EL (cell line): ENCODE results near the gene CFAP73.

Experiments
- DNase-seq: peaks from one replicate; pipeline ENCODE4 v3.0.0-alpha.2; 2016

The CFAP73 gene

DNA sequence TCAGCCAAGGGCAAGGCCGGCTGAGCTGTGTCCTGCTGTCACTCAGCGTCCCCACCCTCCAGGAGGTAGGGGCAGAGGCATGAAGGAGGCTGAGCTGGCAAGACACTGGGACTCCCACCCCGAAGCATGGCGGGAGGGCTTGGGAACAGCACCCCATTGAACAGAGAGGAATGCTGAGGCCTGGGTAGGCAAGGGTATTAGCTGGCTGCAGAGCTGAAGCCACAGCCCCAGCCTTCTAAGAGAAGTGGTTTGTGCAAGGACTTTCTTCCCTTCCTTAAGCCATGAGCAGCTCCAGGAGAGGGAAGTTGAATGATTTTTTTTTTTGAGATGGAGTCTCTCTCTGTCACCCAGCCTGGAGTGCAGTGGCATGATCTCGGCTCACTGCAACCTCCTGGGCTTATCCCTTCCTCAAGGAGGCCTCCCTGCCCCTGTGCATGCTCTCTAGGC, 6.6 kb upstream of the CFAP73 start:
- DNase-seq: no peak

GRCh38 chr12:113143959-113144358, 5.6 kb upstream of the CFAP73 start:
- no peak for DNase-seq

- no peak for DNase-seq
Observed at GRCh38 chr12:113144806-113145205, 4.7 kb upstream of the CFAP73 start.

DNA sequence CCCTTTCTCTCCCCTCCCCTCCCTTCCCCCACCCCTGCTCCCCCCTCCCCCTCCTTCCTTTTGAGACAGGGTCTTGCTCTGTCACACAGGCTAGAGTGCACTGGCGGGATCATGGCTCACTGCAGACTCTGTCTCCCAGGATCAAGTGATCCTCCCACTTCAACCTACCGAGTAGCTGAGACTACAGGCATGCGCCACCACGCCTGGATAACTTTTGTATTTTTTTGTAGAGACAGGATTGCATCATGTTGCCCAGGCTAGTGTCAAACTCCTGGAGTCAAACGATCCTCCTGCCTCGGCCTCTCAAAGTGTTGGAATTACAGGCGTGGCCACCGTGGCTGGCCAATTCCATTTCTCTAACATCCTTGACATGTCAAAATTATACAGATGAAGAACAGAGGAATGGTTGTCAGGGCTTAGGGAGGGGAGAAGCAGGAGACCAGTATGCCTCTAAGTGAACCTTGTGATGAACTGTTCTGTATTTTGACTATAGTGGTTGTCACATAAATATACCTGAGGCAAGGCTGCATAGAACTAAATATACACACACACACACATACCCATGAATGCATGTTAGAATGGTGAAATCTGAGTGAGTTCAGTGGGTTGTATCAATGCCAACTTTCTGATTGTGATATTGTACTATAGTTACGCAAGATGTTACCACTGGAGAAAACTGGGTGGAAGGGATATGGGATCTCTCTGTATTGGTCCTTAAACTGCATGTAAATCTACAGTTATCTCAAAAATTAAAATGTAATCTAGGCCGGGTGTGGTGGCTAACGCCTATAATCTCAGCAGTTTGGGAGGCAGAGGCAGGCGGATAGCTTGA, 3.6 kb upstream of the CFAP73 start:
- no peak for DNase-seq

GRCh38 chr12:113146999-113147398, 2.5 kb upstream of the CFAP73 start:
- no peak for DNase-seq

GRCh38 chr12:113151655-113152054, 2.1 kb downstream of the CFAP73 start:
- DNase-seq: no peak

- no peak for DNase-seq
Observed at GRCh38 chr12:113152196-113152834, 2.8 kb downstream of the CFAP73 start.

DNA sequence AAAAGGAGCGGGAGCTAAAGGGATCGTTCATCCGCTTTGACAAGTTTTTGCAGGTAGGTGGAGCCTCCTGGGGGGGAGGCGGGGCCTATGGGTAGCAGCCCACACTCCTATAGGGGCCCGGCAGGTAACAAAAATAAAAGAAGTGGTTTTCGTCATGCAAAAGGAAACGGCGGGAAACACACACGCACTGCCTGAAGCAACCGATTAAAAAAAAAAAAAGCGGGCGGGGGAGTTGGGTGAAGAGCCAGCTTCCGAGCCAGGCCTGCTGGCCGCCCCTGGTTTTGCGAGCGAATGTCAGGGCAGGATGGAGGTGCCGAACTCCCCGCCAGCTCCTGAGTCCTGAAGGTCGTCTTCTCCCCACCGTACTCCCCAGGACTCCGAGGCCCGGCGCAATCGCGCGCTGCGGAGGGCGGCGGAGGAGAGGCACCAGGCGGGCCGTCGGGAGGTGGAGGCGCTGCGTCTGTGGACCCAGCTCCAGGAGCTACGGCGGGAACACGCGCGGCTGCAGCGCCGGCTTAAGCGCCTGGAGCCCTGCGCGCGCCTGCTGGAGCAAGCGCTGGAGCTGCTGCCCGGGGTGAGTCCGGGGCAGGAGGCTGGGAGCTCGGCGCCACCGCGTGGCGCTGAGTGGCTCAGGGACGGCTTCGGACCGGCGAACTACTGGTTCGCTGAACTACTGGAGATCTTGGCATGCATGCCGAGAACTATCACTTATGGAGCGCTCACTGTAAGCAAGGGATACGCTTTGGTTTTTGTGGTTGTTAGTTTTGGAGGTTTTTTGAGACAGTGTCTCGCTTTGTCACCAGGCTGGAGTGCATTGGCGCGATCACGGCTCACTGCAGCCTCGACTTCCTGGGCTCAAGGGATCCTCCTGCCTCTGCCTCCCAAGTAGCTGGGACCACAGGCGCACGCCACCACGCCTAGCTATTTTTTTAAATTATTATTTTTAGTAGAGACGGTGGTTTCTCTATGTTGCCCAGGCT, 3.6 kb downstream of the CFAP73 start:
- peak; percentile 78 for DNase-seq

GRCh38 chr12:113154351-113154973, 4.9 kb downstream of the CFAP73 start:
- DNase-seq: peak; percentile 16

DNA sequence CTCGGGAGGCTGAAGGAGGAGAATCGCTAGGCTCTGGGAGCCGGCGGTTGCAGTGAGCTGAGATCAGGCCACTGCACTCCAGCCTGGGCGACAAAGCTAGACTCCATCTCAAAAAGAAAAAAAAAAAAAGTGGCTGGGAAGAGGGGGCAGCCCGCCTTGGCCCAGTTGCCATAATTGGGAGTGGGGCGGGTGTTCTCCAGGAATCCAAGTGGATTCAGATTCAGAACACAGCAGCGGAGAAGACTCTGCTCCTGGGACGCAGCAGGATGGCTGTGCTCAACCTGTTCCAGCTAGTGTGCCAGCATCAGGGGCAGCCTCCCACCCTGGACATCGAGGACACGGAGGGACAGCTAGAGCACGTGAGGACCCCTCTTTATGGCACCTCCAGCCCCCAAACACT, 5.5 kb downstream of the CFAP73 start:
- no peak for DNase-seq

DNA sequence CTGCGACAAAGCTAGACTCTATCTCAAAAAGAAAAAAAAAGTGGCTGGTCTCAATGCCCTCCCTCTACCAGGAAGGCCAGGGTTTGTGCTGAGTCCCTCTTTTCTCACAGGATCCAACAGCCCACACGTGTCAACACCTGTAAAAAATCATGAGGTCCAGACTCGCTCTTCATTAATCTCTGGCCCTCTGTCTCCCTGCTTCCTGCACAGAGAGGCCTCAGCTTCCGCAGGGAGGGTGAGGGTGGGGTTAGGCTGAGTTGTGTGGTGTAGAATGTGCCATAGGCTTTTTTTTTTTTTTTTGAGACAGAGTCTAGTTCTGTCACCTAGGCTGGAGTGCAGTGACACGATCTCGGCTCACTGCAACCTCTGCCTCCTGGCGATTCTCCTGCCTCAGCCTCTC, 6.1 kb downstream of the CFAP73 start:
- no peak for DNase-seq

DNA sequence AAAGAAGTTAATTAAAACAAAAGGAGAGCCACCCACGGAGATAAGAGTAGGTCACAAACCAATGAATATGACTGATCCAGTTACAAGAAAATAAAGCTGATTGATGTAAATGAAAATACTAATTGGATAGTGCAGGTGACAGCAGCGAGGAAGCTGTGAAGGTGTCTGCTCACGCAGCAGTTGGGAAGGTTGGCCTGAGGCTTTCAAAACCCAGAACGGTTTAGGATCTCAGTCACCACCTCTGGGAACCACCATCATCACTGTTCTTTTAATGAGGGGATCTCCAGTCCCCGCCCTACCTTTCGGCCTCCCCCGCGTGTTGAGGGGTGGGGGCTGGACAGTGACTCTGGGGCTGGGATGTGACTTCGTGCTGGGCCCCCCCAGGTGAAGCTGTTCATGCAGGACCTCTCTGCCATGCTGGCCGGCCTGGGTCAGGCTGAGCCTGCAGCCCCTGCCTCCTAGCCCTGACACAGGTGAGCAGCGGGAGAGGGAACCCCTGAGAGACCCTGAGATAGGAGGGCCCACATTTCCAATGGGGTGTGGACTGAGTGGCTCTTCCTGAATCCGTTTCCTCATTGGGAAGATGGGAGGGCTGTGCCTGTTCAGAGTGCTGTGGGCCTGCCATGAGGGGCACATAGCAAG, 7.8 kb downstream of the CFAP73 start:
- no peak for DNase-seq

DNA sequence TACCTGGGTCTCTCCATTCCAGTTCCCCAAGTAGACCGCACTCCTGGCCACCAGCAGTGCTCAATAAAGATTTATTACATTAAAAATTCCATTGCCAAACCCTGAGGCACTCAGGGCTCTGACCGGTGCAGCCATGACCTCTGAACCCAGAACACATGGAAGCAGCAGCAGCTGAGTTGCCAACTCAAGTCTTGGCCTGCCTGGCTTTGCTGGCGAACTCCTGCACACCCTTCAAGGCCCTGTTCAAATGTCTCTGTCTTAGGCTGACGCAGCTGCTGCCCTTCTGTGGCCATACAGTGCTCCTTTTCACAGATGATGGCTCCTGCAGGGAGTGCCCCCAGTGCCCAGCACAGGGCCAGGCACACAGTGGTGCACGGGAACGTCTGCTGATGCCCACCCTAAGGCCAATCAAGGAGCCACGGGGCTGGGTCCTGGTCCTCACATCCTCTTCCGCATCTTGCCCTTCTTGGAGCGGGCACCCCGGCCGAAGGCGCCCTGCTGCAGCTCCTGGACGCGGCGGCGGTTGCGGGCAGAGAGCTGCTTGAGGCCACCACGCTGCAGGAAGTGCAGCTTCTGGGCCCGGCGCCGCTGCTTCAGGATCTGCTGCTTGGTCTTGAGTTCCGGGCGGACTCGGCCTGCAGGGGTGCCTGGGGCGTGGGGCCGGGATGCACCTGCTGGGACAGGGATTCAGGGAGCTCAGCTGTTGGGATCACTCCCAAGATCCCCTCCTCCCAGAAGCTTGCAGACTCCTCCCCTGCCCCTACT, 9.1 kb downstream of the CFAP73 start:
- DNase-seq: no peak

DNA sequence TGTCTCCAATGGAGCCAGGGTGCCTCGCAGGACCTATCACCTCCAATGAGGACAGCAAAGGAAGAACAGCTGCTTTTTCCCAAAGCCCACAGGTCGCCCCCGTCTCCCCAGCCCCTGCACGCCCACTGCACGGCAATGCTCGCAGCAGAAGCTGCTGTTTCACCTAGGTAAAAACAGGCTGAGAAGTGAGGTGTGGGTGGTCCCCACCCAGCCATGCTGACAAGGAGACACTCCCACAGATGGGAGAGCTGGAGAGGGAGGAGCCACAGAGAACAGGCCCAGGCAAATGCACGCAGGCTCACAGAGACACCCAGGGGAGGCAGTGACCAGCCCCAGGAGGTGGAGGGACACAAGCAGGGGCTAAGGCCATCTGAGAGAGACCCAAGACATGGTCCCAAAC, 10.4 kb downstream of the CFAP73 start:
- no peak for DNase-seq

- DNase-seq: peak; percentile 17
Observed at GRCh38 chr12:113161415-113162016, 12.0 kb downstream of the CFAP73 start.

DNA sequence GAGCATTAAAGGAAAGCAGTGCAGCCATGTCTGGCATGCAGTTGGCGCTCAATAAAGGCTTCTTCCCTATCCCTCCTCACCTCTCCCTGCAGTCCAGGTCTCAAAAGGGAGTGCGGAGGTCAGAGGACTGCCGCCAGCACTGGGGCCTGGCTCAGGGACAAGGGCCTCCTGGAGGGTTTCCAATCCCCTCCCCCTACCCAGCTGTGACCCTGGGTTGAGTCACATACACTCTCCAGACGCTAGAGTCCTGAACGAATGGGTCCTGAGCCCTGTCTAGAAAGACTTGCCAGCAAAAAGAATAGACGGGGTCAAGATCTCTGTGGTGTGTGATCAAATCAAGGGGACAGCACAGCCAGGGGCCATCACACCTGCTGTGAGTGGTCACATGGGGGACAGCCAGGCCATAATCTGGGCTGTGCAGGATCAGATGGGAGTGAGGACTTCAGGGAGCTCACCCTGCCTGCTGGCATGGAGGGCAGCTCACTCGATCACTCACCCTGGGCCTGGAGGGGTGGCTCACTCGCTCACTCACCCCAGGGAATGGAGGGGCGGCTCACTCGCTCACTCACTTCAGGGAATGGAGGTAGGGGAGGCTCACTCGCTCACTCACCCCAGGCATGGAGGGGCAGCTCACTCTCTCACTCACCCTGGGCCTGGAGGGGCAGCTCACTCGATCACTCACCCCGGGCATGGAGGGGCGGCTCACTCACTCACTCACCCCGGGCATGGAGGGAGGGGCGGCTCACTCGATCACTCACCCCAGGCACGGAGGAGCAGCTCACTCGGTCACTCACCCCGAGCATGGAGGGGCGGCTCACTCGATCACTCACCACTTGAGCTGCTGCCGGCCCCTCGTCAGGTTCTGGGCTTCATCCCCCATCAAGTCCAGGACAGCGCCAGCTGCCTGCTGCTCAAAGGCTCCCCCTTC, 12.8 kb downstream of the CFAP73 start:
- peak; percentile 26 for DNase-seq

- DNase-seq: no peak
Observed at GRCh38 chr12:113163030-113163360, 13.5 kb downstream of the CFAP73 start.

- no peak for DNase-seq
Observed at GRCh38 chr12:113164014-113164413, 14.5 kb downstream of the CFAP73 start.

DNA sequence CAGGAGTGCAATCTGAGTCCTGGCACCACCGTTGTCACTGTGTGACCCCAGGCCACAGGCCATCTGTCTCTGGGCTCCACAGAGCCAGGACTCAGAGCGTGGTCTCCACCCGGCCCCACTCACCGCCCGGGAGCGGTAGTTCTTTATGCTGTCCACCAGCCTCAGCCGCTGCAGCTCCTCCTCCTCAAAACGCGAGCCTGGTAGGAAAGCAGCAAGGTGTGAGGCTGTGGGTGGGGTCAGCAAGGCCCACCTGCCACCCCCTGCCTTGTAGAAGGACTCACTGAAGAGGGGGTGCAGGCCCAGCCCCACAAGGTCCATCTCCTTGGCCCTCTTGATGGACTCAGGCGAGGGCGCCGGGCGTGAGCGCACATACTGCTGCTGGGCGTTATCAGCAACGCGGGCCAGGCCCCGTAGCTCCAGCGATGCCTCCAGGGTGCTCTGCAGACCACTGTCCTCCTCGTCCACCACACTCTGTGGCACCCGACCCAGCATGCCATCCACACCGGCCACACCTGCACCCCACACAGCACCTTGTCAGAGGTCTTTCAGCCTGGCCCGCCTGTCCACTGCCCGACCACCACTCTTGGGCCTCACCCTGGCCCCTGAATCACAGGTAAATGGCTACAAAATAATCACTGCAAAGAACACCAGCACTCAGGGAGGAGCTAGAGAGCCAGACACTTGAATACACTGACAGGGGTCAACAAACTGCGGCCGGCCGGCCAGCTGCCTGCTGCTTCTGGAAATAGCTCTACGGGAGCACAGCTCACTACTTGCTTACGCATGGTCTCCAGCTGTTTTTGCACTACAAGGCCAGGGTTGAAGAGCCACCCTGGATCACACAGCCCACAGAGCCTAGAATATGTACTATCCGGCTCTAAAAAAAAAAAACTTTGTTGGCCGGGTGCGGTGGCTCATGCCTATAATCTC, 16.3 kb downstream of the CFAP73 start:
- DNase-seq: no peak
